HG03521 (cell line): ENCODE results near the gene NFIA.

Experiments
- ATAC-seq: cut with Tn5 transposase; IDR thresholded peaks from one replicate; pipeline ENCODE4 v1.9.1; 2021; ENCODE audit warnings: mild to moderate bottlenecking, moderate library complexity; ENCODE audit not compliant: unreplicated experiment

NFIA gene

DNA sequence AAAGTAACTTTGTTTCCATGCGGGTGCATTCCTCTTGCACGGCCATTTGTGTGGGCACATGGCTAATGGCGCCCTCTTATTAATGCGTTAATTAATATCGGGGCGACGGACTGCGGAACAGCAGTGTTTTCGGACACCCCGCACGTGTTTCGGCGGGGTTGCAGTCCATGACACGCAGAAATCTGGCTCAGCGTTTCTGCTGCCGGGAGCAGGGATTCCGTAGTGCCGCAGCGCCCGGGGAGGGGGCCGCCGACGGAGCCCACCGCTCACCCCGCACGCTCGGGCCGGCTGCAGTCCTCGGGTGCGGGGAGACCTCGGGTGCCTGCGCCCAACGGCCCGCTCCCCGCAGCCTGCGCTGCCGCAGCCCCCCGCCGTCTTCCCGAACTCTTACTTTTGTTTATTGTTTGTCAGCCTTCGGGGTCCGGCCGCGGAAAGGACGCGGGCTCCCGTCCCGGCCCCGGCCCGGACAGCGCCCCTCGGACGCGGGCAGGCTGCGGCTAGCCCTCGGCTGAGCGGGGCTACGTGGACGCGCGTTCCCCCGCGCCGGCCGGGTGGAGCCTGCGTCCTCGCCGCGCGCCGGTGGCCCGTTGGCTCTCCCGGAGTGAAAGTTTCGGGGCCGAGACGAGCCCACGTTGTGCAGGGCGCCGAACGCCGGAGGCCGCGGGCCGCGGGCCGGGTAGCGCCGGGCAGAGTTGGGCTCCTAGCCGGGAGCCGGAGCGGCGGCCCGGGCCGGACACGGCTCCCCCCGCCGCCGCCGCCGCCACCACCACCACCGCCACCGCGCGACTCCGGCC is 849 bp downstream of the NFIA start:
- no peak for ATAC-seq

DNA sequence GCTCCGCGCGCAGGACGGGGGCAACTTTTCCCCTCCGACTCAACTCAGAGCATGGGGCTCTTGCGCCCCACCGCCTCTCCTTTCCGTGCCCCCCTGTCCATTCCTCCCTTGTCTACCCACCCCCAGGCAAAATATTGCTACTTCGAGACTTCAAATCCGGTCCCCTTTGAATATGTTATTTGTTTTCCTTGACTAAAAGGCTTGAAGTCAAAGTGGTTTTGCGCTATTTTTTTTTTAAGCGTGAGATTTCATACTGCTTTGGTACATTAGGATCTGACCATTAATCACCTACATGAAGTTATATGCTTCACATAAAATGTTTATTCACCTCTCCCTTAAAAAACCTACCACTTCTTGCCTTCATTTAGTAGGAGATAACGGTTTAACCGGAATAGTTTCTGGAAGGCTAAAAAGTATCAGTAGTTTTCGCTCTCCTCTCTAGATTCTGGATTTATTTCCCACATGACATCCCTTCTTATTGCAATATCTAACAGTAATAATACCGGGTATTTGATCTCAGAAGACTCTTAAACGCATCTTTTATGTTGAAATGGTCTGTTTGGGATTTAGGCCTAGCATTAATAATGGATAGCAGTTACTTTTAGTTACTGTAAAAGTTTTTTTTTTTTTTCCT is 1.6 kb downstream of the NFIA start:
- ATAC-seq: no peak

DNA sequence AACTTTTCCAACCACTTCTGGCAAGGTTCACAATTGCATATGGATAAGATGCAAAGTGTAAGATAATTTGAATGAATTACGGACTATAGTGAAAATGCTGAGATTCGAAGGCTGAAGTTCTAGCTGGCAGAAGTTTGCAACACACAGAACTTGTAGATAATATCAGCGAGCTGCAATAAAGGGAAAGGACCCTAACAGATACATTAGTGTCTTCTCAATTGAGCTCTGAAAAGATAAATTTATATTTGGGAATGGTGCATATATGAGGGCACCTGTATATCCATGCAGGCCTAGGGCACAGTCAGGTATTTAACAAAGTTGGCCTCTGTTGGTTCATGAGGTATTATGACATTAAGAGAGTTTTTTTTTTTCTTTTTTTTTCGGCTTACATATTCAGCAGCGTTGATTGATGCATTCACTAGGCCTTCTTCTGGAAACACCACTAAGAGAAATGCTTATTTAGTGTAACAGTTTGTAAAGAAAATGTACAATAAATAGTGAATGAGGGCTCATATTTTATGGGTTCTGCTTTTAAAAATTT is 2.2 kb downstream of the NFIA start:
- ATAC-seq: no peak

- ATAC-seq: no peak
Observed at GRCh38 chr1:61085206-61085982, 3.0 kb downstream of the NFIA start.

DNA sequence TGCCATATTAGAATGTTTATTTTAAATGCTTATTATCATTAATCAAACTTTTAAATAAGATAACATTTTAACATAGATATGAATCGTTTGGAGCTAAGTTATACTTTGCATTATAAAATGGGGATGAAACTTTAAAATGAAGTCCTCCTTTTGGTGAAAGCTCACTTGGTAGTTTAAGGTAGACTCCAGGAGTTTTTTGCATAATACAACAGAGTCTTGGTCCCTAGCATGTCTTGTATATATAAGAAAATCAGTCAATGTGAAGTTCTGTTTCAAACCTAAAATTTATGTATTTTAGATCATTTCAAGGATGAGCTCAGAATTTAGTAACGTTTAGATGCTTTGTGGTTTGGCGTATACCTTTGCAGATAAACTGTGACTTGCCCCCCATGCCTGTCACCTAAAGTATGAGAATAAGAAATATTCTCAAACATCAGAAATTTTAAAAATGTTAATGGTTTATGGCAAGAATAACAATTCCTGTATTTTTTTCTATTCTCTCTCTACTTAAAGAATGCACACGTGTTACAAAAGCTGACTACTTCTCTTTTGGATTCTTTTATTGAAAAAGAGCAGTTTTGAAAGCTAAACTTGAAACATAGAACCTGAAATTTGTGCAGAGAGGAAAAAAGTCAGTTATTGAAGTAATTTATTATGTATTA is 3.8 kb downstream of the NFIA start:
- no peak for ATAC-seq

DNA sequence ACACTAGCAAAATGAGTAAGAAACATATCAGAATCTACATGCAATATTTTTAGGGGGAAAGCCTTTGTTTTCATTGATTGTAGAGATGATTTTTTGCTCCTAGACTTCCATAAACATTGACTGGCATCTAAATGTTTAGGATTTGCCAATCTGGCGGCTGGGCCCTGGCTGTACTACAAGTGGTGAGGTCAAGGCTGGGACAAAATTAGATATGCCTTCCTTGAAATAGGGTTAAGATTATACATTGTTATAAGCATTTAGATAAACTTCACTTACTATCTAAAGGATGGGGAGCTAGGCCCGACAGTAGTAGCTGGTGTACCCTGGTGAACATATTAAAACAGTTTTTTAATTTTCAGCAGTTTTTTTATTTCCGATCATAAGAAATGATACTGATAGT is 5.2 kb downstream of the NFIA start:
- no peak for ATAC-seq

GRCh38 chr1:61088163-61088974 is 6.0 kb downstream of the NFIA start:
- ATAC-seq: no peak

DNA sequence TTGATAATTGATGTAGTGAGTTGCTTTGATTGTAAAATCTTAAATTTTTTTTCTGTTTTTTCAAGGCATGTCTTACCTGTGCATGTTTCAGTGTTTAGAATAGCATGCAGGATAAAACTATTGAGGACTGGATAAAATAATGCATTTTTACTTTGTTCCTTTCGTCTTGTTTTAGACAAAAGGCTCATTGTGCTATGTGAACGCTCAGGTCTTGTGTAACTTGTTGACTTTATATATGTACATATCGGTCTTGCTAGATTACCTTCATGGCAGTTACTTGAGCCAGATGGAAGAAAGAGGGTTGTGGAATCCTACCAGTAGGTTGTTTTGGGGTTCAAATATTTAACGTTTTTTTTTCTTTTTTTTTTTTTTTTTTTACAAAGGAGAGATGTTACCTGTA is 7.0 kb downstream of the NFIA start:
- no peak for ATAC-seq

DNA sequence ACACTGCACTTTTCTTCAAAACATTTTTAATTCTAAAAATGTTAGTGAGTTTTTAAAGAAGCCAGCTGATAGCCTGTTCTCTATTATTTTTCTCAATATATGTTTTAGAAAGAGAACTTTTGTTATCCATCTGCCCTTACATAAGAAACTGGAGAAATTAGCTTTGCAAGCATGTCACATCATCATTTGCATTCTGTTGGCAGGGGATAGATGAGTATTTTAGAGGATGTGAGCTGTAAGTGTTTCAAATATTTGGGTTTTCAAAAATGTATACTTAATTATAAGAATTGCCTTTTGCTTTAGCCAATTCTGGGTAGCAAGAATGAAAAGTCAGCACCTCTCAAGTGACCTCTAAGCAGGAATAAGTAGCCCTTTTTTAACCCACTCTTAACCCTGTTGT is 7.4 kb downstream of the NFIA start:
- ATAC-seq: no peak

DNA sequence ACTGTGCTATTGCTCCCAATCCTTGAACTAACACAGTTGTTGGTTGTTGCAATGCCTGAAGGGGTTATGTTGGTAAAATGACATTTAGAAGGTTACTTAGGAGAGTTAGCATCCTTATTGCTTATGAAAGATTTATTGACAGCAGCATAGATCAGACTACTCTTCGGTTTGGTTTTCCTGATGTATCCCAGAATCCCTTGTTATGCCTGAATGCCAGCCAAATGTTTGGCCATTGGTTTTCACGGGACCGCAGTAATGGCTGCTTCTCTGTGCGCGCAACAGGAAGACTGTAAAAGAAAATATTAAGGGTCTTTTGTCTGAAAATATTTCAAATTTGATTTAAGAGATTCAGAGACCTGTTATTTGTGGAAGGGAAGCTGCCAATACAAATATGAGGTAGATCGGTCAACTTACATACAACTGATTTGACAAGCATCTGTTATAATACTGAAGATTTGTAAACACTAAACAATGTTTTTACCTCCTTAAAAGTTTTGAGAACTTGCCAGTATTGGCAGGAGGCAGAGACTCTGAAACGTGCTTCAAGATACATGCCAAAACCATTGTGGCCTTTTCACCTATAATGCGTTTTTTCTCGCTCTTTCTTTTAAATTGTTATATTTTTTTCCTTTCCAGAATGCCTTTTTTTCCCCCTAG is 8.3 kb downstream of the NFIA start:
- ATAC-seq: no peak

DNA sequence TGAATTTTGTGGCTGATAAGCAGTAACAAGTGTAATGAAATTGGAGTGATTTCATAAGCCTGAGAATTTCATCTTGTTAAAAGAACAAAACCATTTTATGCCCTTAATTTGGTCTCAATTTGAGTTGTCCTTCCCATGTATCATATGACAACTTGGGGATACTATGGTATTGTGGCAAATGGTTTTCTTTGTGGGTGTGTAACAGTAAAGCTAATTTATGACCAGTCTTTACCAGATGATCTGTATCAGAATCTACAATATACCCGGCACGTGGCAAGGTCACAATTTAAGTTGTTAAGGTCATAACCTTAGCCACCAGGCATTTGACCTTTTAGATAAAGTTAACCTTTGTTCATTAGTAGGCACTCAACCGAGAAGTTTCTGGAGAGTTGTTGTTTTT is 9.1 kb downstream of the NFIA start:
- ATAC-seq: no peak

DNA sequence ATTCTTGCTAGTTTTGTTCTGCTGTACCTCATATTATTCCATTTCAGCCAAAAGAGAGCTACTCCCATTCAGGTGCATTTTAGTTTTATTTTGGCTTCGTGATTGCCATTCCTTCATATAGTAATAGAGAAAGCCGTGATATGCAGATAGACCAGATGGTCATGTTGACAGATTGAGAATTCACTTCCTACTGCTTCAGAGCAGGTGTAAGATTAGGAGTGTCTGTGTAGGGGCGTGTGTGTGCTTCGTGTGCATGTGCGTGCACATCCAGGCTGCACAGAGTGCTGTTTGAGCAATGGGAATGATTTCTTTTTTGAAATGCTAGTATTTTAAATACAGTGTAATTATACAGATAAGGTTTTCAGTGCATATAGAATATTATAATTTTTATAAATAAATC is 10.3 kb downstream of the NFIA start:
- ATAC-seq: no peak

DNA sequence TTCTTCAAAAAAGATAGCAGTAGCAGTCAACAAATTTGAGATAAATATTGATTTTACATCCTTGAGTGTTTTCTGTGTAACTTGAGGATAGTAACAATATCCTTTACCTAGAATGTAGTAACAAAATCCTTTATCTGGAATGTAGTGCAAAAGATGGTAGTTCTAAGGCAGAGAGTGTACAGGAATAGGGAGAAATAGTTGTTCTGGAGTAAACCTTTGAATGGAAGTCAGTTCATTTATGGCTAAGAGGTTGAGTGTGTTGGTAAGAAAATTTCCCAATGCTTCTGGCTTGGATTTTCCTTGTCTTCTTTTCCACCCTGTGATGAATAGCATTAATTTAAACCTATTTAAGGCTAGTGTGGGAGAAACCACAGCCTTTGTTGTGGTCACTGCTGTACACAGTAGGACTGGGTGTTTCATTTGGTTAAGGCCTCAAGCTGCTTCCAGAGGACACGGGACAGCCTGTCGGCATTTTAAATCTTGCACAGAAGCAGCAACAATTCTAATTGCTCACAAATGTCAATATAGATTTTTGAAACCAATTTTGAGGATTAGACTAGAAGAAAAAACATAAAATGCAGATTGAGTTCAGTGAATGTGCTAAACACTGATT is 11.3 kb downstream of the NFIA start:
- ATAC-seq: no peak

- ATAC-seq: no peak
Observed at GRCh38 chr1:61094677-61095469, 12.5 kb downstream of the NFIA start.

- ATAC-seq: no peak
Observed at GRCh38 chr1:61095470-61095812, 13.1 kb downstream of the NFIA start.

DNA sequence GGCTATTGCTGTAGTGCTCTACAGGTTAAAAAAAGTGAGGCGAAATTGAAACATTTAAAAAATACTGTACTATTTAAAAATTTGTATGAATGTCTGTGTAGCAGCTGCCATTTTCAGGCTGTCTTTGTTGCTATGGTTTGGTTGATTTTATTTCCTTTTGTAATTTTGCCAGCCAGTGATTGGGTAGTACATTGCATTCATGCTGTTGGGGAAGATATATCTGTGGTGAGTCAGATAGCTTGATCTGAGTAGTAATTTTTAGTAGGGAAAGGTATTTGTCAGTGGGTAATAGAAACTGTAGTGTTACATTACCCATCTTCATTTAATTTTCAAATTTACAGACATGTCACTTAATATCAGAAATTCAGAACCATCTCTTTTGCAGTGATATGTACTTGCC is 15.0 kb downstream of the NFIA start:
- ATAC-seq: no peak

DNA sequence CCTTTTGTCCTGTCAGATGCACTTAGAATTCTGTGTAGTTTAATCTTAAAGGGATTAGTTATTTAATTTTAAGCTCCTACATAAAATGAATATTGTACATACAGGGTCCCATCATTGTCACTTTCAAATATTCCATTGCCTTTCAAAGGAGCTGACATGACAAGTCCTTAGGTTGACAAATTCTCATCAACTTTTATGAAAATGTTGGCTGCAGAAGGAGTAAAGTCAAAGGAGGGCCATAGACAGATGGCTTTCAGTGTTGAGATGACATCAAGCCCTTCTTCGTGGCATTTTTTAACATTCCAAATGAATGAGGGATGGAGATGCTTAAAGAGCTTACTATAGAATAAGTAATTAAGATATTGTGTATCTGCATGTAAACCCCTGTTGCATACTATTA is 15.4 kb downstream of the NFIA start:
- no peak for ATAC-seq

- ATAC-seq: no peak
Observed at GRCh38 chr1:61098333-61098732, 16.0 kb downstream of the NFIA start.
